HK-2 (cell line): ENCODE results near the gene NAA30.

Source experiments
- DNase-seq: peaks from one replicate; pipeline ENCODE4 v3.0.0-alpha.2; 2018; ENCODE audit not compliant: unreplicated experiment

The NAA30 gene

GRCh38 chr14:57392830-57393229 lies 2.4 kb downstream of the NAA30 start:
- no peak for DNase-seq

- no peak for DNase-seq
These were observed 10.4 kb downstream of the NAA30 start for GRCh38 chr14:57400556-57401494.

GRCh38 chr14:57401501-57401900 lies 11.1 kb downstream of the NAA30 start:
- no peak for DNase-seq

- no peak for DNase-seq
These were observed 11.9 kb downstream of the NAA30 start for GRCh38 chr14:57402173-57402852.

- DNase-seq = no peak
These were observed 13.1 kb downstream of the NAA30 start for GRCh38 chr14:57403521-57403864.

- DNase-seq = no peak
These were observed 15.2 kb downstream of the NAA30 start for GRCh38 chr14:57405562-57405961.

GRCh38 chr14:57408037-57408436 lies 17.7 kb downstream of the NAA30 start:
- no peak for DNase-seq

GRCh38 chr14:57408634-57409033 lies 18.2 kb downstream of the NAA30 start:
- DNase-seq = no peak

- no peak for DNase-seq
These were observed 22.0 kb downstream of the NAA30 start for GRCh38 chr14:57412341-57412740.

- DNase-seq = no peak
These were observed 23.5 kb downstream of the NAA30 start for GRCh38 chr14:57413849-57414248.

- DNase-seq = no peak
These were observed 26.8 kb downstream of the NAA30 start for GRCh38 chr14:57417228-57417627.

- no peak for DNase-seq
These were observed 28.6 kb downstream of the NAA30 start for GRCh38 chr14:57418999-57419398.

GRCh38 chr14:57420033-57420432 lies 29.6 kb downstream of the NAA30 start:
- no peak for DNase-seq

GRCh38 chr14:57420986-57421385 lies 30.6 kb downstream of the NAA30 start:
- no peak for DNase-seq

GRCh38 chr14:57435923-57436322 lies 45.5 kb downstream of the NAA30 start:
- DNase-seq = no peak

GRCh38 chr14:57461777-57462320 lies 71.5 kb downstream of the NAA30 start:
- DNase-seq = no peak

GRCh38 chr14:57462551-57462950 lies 72.2 kb downstream of the NAA30 start:
- no peak for DNase-seq

- peak; percentile 64 for DNase-seq
These were observed 73.8 kb downstream of the NAA30 start for GRCh38 chr14:57464008-57464730.
